HCT116 (cell line): Measurements from ENCODE around the gene KRTAP4-1. TPM values are rescaled to one million over a fixed set of nuclear protein-coding genes. Genes with fewer than 3 reads are reported as not detected.

Experiments used
- ATAC-seq: fragments of 200-7000 bp; cut with Tn5 transposase; 2 replicates; pipeline ENCODE4 v1.9.1; 2020; ENCODE audit warnings: mild to moderate bottlenecking, moderate library complexity
- BruUV-seq: library from RNA; stranded (reverse); fragments of 400-500 nt; replicated peaks from 2 replicates; lab custom pipeline; 2021; lab: Mats Ljungman, UMichigan
- CTCF ChIA-PET: fragments of 300-600 bp; sonication (Branson Sonifier 250); formaldehyde crosslinking; loops from one replicate; lab custom pipeline; 2021; ENCODE audit warnings: antibody characterized with exemption; lab: Charles Lee
- POLR2A ChIA-PET: fragments of 300-600, 350-600 bp; sonication (Branson Sonifier 250); formaldehyde crosslinking; loops from one replicate; lab custom pipeline; 2021; ENCODE audit warnings: antibody characterized with exemption; lab: Charles Lee
- RAD21 ChIA-PET, 2 experiments: fragments of 300-600 bp; sonication (Branson Sonifier 250); formaldehyde crosslinking; loops; one replicate each; lab custom pipeline; 2023; ENCODE audit warnings: low total read pairs in 2 of 2; ENCODE audit not compliant: uncharacterized antibody in 2 of 2, unreplicated experiment in 2 of 2, low non-redundant PET in 1 of 2; lab: Charles Lee
- DNase-seq: peaks from one replicate; pipeline ENCODE4 v3.0.0-alpha.2; 2010; ENCODE audit warnings: low read depth, low spot score
- H2AFZ ChIP-seq: fragments of 200-600 bp; shearing (Covaris generic), sonication (generic); 2 replicates; pipeline ENCODE4 v1.6.1; 2017; ENCODE audit warnings: low read depth, mixed run types, mixed read lengths, antibody characterized with exemption, low read length; ENCODE audit not compliant: poor library complexity, severe bottlenecking
- H3K27ac ChIP-seq: 2 replicates; pipeline ENCODE4 v1.5.1; 2012; ENCODE audit warnings: low read depth, low read length
- H3K27me3 ChIP-seq: fragments of 200-600 bp; sonication (generic); 2 replicates; pipeline ENCODE4 v1.6.1; 2016; ENCODE audit warnings: mixed run types, low read length, mixed read lengths; ENCODE audit not compliant: insufficient read depth
- H3K36me3 ChIP-seq, 2 experiments: fragments of 200-500 bp in 1 of 2; fragments of 200-600 bp in 1 of 2; sonication (Bioruptor generic) in 1 of 2; sonication (generic) in 1 of 2; 2 replicates each; pipeline versions ENCODE4 v1.5.1 to v1.6.1; 2014 to 2016; ENCODE audit warnings: low read length in 2 of 2, inconsistent platforms in 1 of 2, mixed read lengths in 1 of 2, mixed run types in 1 of 2; ENCODE audit not compliant: insufficient read depth in 2 of 2, control insufficient read depth in 1 of 2
- H3K4me1 ChIP-seq, 2 experiments: fragments of 200-600 bp in 1 of 2; sonication (generic) in 1 of 2; 2 replicates each; pipeline versions ENCODE4 v1.5.1 to v1.6.1; 2012 to 2017; ENCODE audit warnings: low read length in 2 of 2, inconsistent platforms in 1 of 2, mild to moderate bottlenecking in 1 of 2, mixed read lengths in 1 of 2, mixed run types in 1 of 2, moderate library complexity in 1 of 2; ENCODE audit not compliant: insufficient read depth in 2 of 2, control insufficient read depth in 1 of 2
- H3K4me2 ChIP-seq: fragments of 200-600 bp; sonication (generic); 2 replicates; pipeline ENCODE4 v1.6.1; 2017; ENCODE audit warnings: mixed run types, low read length, mixed read lengths
- H3K4me3 ChIP-seq, 2 experiments: fragments of 200-600 bp in 1 of 2; sonication (generic) in 1 of 2; replicated peaks in 1 of 2; 2 replicates each; pipeline ENCODE4 v1.5.1; 2011 to 2016; ENCODE audit warnings: low read length in 2 of 2, control low read depth in 1 of 2, low read depth in 1 of 2, mild to moderate bottlenecking in 1 of 2, mixed read lengths in 1 of 2, mixed run types in 1 of 2
- H3K79me2 ChIP-seq: fragments of 200-600 bp; sonication (generic); 2 replicates; pipeline ENCODE4 v1.6.1; 2017; ENCODE audit warnings: mild to moderate bottlenecking, mixed run types, low read length, moderate library complexity, mixed read lengths; ENCODE audit not compliant: insufficient read depth
- H3K9ac ChIP-seq: fragments of 200-600 bp; sonication (generic); 2 replicates; pipeline ENCODE4 v1.6.1; 2016; ENCODE audit warnings: low read length, mixed read lengths
- H3K9me2 ChIP-seq: fragments of 200-600 bp; sonication (generic), shearing (Covaris generic); 2 replicates; pipeline ENCODE4 v1.6.1; 2017; ENCODE audit warnings: mixed run types, mild to moderate bottlenecking, moderate library complexity; ENCODE audit not compliant: insufficient read depth
- H3K9me3 ChIP-seq, 2 experiments: fragments of 200-500 bp in 1 of 2; fragments of 200-600 bp in 1 of 2; sonication (Bioruptor generic) in 1 of 2; sonication (generic) in 1 of 2; 2 replicates each; pipeline ENCODE4 v1.6.1; 2014 to 2017; ENCODE audit warnings: low read length in 2 of 2, mixed read lengths in 2 of 2, inconsistent platforms in 1 of 2, low read depth in 1 of 2, mild to moderate bottlenecking in 1 of 2, mixed run types in 1 of 2, moderate library complexity in 1 of 2; ENCODE audit not compliant: control insufficient read depth in 1 of 2, insufficient read depth in 1 of 2
- H4K20me1 ChIP-seq: fragments of 200-600 bp; sonication (generic), shearing (Covaris generic); 2 replicates; pipeline ENCODE4 v1.6.1; 2017; ENCODE audit warnings: mixed run types, mild to moderate bottlenecking, moderate library complexity; ENCODE audit not compliant: insufficient read depth
- CBX3 ChIP-seq: IDR thresholded peaks from 2 replicates; pipeline ENCODE4 v1.6.1; 2012; ENCODE audit warnings: low read depth
- CEBPB ChIP-seq: IDR thresholded peaks from 2 replicates; pipeline ENCODE4 v1.6.1; 2012; ENCODE audit warnings: low read depth
- JUND ChIP-seq: IDR thresholded peaks from 2 replicates; pipeline ENCODE4 v1.6.1; 2012
- POLR2A ChIP-seq: IDR thresholded peaks from 2 replicates; pipeline ENCODE4 v1.7.0; 2011; ENCODE audit warnings: borderline replicate concordance; ENCODE audit not compliant: insufficient read depth, insufficient read length; ENCODE audit errors: extremely low read depth
- RAD21 ChIP-seq: IDR thresholded peaks from 2 replicates; pipeline ENCODE4 v1.6.1; 2012; ENCODE audit warnings: low read depth, mild to moderate bottlenecking
- SRF ChIP-seq: IDR thresholded peaks from 2 replicates; pipeline ENCODE4 v1.6.1; 2012; ENCODE audit warnings: low read depth
- ZNF274 ChIP-seq: fragments of 200-500 bp; sonication (Bioruptor generic); IDR thresholded peaks from 2 replicates; pipeline ENCODE4 v1.6.1; 2014; ENCODE audit warnings: mild to moderate bottlenecking, low read depth, low read length, inconsistent platforms
- intact Hi-C: fragments of 100-400 bp; cut with micrococcal nuclease; formaldehyde crosslinking; loops from 2 replicates; pipeline ENCODE4 v1.10.0; 2022
- total RNA-seq: library from RNA; stranded (reverse); gene quantifications from one replicate; pipeline ENCODE4 v1.2.1, GENCODE V29; 2021; ENCODE audit not compliant: unreplicated experiment
- TF ChIP-seq, protein P1 (sequence below): IDR thresholded peaks from 2 replicates; pipeline ENCODE4 v1.6.1; 2011; ENCODE audit warnings: mild to moderate bottlenecking, low read length, moderate library complexity; ENCODE audit not compliant: insufficient replicate concordance; ENCODE audit errors: extremely low read depth
- TF ChIP-seq, protein P2 (sequence below): IDR thresholded peaks from 2 replicates; pipeline ENCODE4 v1.6.1; 2012

KRTAP4-1 gene
- total RNA-seq, 1 experiment from 2014 or later: not detected

DNA sequence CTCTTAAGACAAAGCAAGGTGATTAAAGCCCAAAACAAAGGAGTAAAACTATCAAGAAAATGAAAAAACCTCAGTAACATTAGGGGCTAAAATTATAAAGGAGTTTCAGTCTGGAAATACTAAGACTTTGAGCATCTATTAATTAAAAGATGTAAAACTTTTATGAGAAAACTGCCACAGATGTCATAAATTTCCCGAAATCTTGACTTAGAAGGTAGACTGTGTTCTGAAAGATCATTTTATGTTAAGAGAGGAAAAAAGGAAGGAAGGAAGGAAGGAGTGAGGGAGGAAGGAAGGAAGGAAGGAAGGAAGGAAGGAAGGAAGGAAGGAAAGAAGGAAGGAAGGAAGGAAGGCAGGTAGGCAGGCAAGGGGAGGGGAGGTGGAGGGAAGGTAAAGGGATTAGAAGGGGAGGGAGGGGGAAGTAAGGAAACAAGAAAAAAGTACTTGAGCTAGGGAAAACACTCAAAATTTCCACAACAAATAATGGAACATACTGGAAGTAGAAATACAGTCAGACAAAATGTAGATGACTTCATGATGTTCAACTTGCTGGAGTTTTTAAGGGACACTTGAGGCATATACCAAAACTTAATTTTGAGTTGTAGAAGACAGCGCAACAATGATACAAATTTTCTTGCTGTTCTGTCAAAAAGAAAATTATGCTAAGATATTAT is 37.0 kb downstream of the KRTAP4-1 start:
- Histone ChIP-seq H3K4me3 (no peak overlapping the region), H3K9me2 (no peaks in the 10 kb centered on the region), H3K4me2 (no peak overlapping the region), H2AFZ (peak overlapping the region; percentile 1), H3K27ac (no peak overlapping the region), H3K27me3 (no peaks in the 10 kb centered on the region), H3K9ac (no peak overlapping the region), H3K9me3 (peaks cover 0 to 19% of the 10 kb centered on the region in 2 experiments; a peak in 2 of 4 replicates), H4K20me1 (no peaks in the 10 kb centered on the region), H3K36me3 (0 out of 4 replicates have a peak, but pooled peaks cover 0 to 5% of the 10 kb centered on the region in 2 experiments), H3K79me2 (no peaks in the 10 kb centered on the region)
- ChIA-PET CTCF (no interaction called here), RAD21 (no interaction called here), POLR2A (no interaction called here)
- DNase-seq: no peak
- BruUV-seq: no TSS peak
- intact Hi-C loops: no loop called here
- ATAC-seq: no peak
- no peak for TF ChIP-seq CBX3
- no peak for TF ChIP-seq JUND
- TF ChIP-seq CEBPB: no peak
- no peak for TF ChIP-seq ZNF274
- no peak for TF ChIP-seq SRF
- no peak for TF ChIP-seq POLR2A
- TF ChIP-seq, protein P1, sequence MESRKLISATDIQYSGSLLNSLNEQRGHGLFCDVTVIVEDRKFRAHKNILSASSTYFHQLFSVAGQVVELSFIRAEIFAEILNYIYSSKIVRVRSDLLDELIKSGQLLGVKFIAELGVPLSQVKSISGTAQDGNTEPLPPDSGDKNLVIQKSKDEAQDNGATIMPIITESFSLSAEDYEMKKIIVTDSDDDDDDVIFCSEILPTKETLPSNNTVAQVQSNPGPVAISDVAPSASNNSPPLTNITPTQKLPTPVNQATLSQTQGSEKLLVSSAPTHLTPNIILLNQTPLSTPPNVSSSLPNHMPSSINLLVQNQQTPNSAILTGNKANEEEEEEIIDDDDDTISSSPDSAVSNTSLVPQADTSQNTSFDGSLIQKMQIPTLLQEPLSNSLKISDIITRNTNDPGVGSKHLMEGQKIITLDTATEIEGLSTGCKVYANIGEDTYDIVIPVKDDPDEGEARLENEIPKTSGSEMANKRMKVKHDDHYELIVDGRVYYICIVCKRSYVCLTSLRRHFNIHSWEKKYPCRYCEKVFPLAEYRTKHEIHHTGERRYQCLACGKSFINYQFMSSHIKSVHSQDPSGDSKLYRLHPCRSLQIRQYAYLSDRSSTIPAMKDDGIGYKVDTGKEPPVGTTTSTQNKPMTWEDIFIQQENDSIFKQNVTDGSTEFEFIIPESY: no peak
- TF ChIP-seq, all 23 proteins: peak for 0
- H3K4me1 ChIP-seq: no peaks in the 10 kb centered on the region

DNA sequence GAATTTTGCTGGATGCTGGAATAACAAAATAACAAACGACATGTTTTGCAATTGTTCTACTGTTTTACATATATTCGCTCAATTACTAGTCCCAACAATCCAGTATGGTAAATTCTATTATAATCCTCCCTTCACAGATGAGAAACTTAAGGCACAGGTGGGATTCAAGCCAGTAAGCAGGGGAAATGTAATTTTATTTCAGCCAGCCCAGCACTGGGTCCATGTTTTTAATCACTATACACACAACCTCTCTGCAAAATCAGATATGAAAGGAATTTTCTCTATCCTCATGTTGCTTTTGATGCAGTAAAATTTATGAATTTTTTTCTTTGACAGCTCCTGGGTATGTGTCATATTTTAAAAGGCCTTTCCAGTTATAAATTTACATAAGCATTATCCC is 39.5 kb downstream of the KRTAP4-1 start:
- H2AFZ ChIP-seq: no peak overlapping the region
- 0 out of 4 replicates have a peak, but pooled peaks cover 0 to 5% of the 10 kb centered on the region in 2 experiments for H3K36me3 ChIP-seq
- H3K4me3 ChIP-seq: no peak overlapping the region
- H3K9me3 ChIP-seq: peaks cover 0 to 30% of the 10 kb centered on the region in 2 experiments; a peak in 2 of 4 replicates
- H3K9me2 ChIP-seq: no peaks in the 10 kb centered on the region
- H3K4me1 ChIP-seq: no peaks in the 10 kb centered on the region; a peak in 1 of 4 replicates
- no peak overlapping the region for H3K4me2 ChIP-seq
- no peaks in the 10 kb centered on the region for H4K20me1 ChIP-seq
- no peak overlapping the region for H3K27ac ChIP-seq
- TF ChIP-seq, protein P2, sequence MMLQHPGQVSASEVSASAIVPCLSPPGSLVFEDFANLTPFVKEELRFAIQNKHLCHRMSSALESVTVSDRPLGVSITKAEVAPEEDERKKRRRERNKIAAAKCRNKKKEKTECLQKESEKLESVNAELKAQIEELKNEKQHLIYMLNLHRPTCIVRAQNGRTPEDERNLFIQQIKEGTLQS: no peak
- no peak for TF ChIP-seq RAD21
- TF ChIP-seq, all 23 proteins: peak for 0
- DNase-seq: no peak
- Histone ChIP-seq H3K27me3 (no peaks in the 10 kb centered on the region), H3K9ac (no peak overlapping the region), H3K79me2 (no peaks in the 10 kb centered on the region)
- ChIA-PET CTCF (no interaction called here), RAD21 (no interaction called here), POLR2A (no interaction called here)
- intact Hi-C loops: no loop called here
- BruUV-seq: no TSS peak
- ATAC-seq: no peak
